Measurements from ENCODE around the gene TSPEAR.

Gene TSPEAR

GRCh38 chr21:44460441-44460755, 251.0 kb downstream of the TSPEAR start:
- Histone ChIP-seq H3K27ac (no peak overlapping the region), H3K4me3 (no peak overlapping the region)
- no peak for DNase-seq (ENCODE audit: low spot score)
- TF ChIP-seq CTCF (IDR thresholded peaks at IDR 0.05), result no peak

- no peak for TF ChIP-seq CTCF (IDR thresholded peaks at IDR 0.05)
- DNase-seq (ENCODE audit: low spot score), result no peak
- H3K4me3 ChIP-seq, result no peak overlapping the region
These were observed 251.5 kb downstream of the TSPEAR start for GRCh38 chr21:44459712-44460440.

GRCh38 chr21:44458971-44459711, 252.2 kb downstream of the TSPEAR start:
- no peak overlapping the region for H3K27ac ChIP-seq
- TF ChIP-seq CTCF (IDR thresholded peaks at IDR 0.05), result no peak
- H3K4me3 ChIP-seq, result no peak overlapping the region
- DNase-seq (ENCODE audit: low spot score), result no peak

More at GRCh38 chr21:44459712-44460440, 251.5 kb downstream of the TSPEAR start:
- no peak overlapping the region for H3K27ac ChIP-seq

DNA sequence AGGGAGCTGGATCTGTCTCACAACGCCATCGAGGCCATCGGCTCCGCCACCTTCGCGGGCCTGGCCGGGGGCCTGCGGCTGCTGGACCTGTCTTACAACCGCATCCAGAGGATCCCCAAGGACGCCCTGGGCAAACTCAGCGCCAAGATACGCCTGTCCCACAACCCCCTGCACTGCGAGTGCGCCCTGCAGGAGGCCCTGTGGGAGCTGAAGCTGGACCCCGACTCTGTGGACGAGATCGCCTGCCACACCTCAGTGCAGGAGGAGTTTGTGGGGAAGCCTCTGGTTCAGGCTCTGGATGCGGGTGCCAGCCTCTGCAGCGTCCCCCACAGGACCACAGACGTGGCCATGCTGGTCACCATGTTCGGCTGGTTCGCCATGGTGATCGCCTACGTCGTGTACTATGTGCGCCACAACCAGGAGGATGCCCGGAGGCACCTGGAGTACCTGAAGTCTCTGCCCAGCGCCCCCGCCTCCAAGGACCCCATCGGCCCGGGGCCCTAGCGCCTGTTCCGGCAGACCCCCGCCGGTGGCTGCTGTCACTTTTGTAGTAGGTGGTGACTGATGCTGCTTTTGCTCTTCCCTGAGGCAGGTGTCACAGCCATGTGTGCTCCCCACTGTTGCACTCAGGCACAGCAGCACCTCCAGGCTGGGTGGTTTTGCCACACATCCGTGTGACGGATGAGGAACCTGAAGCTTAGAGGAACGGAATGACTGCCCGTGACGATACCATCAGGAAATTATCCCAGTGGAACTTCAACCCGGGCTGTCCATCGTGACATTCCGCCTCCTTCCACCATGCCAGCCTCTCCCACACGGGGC, 254.2 kb downstream of the TSPEAR start:
- H3K4me3 ChIP-seq, result no peak overlapping the region
- no peak overlapping the region for H3K27ac ChIP-seq
- TF ChIP-seq CTCF (IDR thresholded peaks at IDR 0.05), result no peak
- DNase-seq (ENCODE audit: low spot score), result no peak

GRCh38 chr21:44456214-44456914, 255.0 kb downstream of the TSPEAR start:
- Histone ChIP-seq H3K27ac (no peak overlapping the region), H3K4me3 (peak overlapping the region; percentile 84)
- no peak for DNase-seq (ENCODE audit: low spot score)
- TF ChIP-seq CTCF (IDR thresholded peaks at IDR 0.05), result no peak

DNA sequence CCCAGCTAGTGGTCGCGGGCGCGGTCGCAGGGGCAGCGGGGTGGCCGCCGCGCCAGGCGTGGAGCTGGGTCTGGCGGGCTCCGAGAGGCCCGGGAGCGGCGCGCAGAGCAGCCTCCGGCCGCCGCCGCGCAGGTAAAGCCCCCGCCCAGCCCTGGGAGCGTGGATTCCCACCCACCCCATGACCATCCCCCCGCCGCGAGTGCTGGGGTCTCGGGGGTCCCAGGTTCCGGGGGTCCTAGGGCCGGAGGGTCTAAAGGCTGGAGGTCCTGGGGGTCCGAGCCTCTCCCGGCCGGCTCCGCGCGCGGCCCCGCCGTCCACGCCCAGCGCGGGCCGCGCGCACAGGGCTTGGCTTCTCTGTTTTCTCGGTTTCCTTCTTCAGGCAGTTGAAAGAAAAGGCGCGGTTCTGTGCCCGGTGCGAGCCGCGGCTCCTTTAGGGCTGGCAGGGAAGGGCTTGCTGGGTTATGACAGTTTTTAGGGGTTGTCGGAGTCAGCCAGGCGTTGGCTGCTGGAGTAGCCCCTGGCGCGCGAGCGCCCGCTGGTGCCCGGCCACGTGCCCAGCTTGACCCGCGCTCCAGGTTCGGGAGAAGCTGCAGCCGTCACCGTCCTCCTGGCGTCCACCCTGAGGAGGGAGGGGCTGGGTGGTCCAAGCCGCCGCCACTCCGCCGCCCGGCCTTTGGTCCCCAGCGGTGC, 255.7 kb downstream of the TSPEAR start:
- DNase-seq (ENCODE audit: low spot score), result no peak
- no peak overlapping the region for H3K27ac ChIP-seq
- peak overlapping the region; percentile 84 for H3K4me3 ChIP-seq
- TF ChIP-seq CTCF (IDR thresholded peaks at IDR 0.05), result no peak
